Vagina (tissue), 2 donors: ENCODE results near the gene CYSLTR2. TPM values are rescaled to one million over a fixed set of nuclear protein-coding genes. Genes with fewer than 3 reads are reported as not detected.

Experiments used
- DNase-seq, 2 donors: peaks; one replicate each; pipeline ENCODE4 v3.0.0-alpha.2; 2017; ENCODE audit errors: extremely low spot score in 2 of 2
- H3K27ac ChIP-seq: fragments of 200-600 bp; sonication (generic); one replicate; pipeline ENCODE4 v1.5.1; 2019
- H3K27me3 ChIP-seq: fragments of 200-600 bp; sonication (generic); one replicate; pipeline ENCODE4 v1.5.1; 2019
- H3K36me3 ChIP-seq, 2 donors: fragments of 200-600 bp; sonication (generic); one replicate each; pipeline ENCODE4 v1.5.1; 2017 to 2019
- H3K4me1 ChIP-seq: fragments of 200-600 bp; sonication (generic); one replicate; pipeline ENCODE4 v1.5.1; 2019
- H3K4me3 ChIP-seq, 2 donors: fragments of 200-600 bp; sonication (generic); 1 replicate in 1 of 2; 2 replicates in 1 of 2; pipeline ENCODE4 v1.5.1; 2016 to 2019
- H3K9me3 ChIP-seq: fragments of 200-600 bp; sonication (generic); one replicate; pipeline ENCODE4 v1.5.1; 2019
- CTCF ChIP-seq, 3 experiments: fragments of 450-650 bp in 2 of 3; fragments of 200-600 bp in 1 of 3; sonication (generic) in 1 of 3; IDR thresholded peaks; one replicate each; pipeline ENCODE4 v1.5.1; 2017 to 2019; ENCODE audit warnings: antibody characterized with exemption in 3 of 3, mild to moderate bottlenecking in 2 of 3, moderate library complexity in 2 of 3
- POLR2A ChIP-seq, 2 donors: fragments of 450-650 bp; IDR thresholded peaks; one replicate each; pipeline ENCODE4 v1.6.1; 2017; ENCODE audit warnings: antibody characterized with exemption in 2 of 2, mild to moderate bottlenecking in 2 of 2, moderate library complexity in 2 of 2
- POLR2AphosphoS5 ChIP-seq, 2 donors: sonication (generic); formaldehyde crosslinking; IDR thresholded peaks; one replicate each; pipeline ENCODE4 v1.9.0; 2017; ENCODE audit warnings: antibody characterized with exemption in 2 of 2, mild to moderate bottlenecking in 2 of 2, low read depth in 1 of 2; ENCODE audit not compliant: insufficient read depth in 1 of 2
- intact Hi-C: fragments of 100-400 bp; cut with DNase I; formaldehyde crosslinking; loops from one replicate; pipeline ENCODE4 v1.15.1; 2023
- total RNA-seq: library from RNA; depleted of rRNA; stranded (reverse); fragments of >200 nt; gene quantifications from one replicate; pipeline ENCODE4 v1.2.3, GENCODE V29; 2016

Gene CYSLTR2
- total RNA-seq, 1 donor from 2014 or later: 0.49 TPM

- H3K4me1 ChIP-seq: no peaks in the 10 kb centered on the region
- no peak for TF ChIP-seq POLR2A (IDR thresholded peaks at IDR 0.05)
- TF ChIP-seq CTCF (IDR thresholded peaks at IDR 0.05): no peak
- peak in 1 of 2 donors; percentile 56 for DNase-seq
- no peak overlapping the region for H3K27ac ChIP-seq
- H3K4me3 ChIP-seq: no peak overlapping the region
- H3K9me3 ChIP-seq: no peaks in the 10 kb centered on the region
- intact Hi-C loops: no loop called here
- no peaks in the 10 kb centered on the region for H3K36me3 ChIP-seq
- no peaks in the 10 kb centered on the region for H3K27me3 ChIP-seq
Observed at GRCh38 chr13:48630291-48630690, 23.4 kb upstream of the CYSLTR2 start.

- TF ChIP-seq POLR2AphosphoS5 (IDR thresholded peaks at IDR 0.05; ENCODE audit: insufficient read depth in 1 of 2, low read depth in 1 of 2) (no peak), POLR2A (IDR thresholded peaks at IDR 0.05) (no peak), CTCF (IDR thresholded peaks at IDR 0.05) (no peak)
- H3K4me3 ChIP-seq: no peak overlapping the region
- intact Hi-C loops: no loop called here
- no peaks in the 10 kb centered on the region for H3K9me3 ChIP-seq
- H3K36me3 ChIP-seq: no peaks in the 10 kb centered on the region
- peak in 1 of 2 donors; percentile 49 for DNase-seq
- H3K27ac ChIP-seq: no peak overlapping the region
- H3K4me1 ChIP-seq: no peaks in the 10 kb centered on the region
- no peaks in the 10 kb centered on the region for H3K27me3 ChIP-seq
Observed at GRCh38 chr13:48630773-48631172, 23.0 kb upstream of the CYSLTR2 start.

- no peak for DNase-seq
- no peaks in the 10 kb centered on the region for H3K9me3 ChIP-seq
- TF ChIP-seq POLR2AphosphoS5 (IDR thresholded peaks at IDR 0.05; ENCODE audit: insufficient read depth in 1 of 2, low read depth in 1 of 2): no peak
- H3K4me1 ChIP-seq: no peaks in the 10 kb centered on the region
- no peak overlapping the region for H3K27ac ChIP-seq
- intact Hi-C loops: no loop called here
- H3K36me3 ChIP-seq: no peaks in the 10 kb centered on the region
- H3K27me3 ChIP-seq: no peaks in the 10 kb centered on the region
- H3K4me3 ChIP-seq: no peak overlapping the region
Observed at GRCh38 chr13:48631441-48631840, 22.3 kb upstream of the CYSLTR2 start.

GRCh38 chr13:48633700-48634099 is 20.0 kb upstream of the CYSLTR2 start:
- H3K9me3 ChIP-seq: no peaks in the 10 kb centered on the region
- intact Hi-C loops: no loop called here
- no peaks in the 10 kb centered on the region for H3K27me3 ChIP-seq
- TF ChIP-seq POLR2A (IDR thresholded peaks at IDR 0.05): no peak
- no peak for TF ChIP-seq CTCF (IDR thresholded peaks at IDR 0.05)
- no peak for TF ChIP-seq POLR2AphosphoS5 (IDR thresholded peaks at IDR 0.05; ENCODE audit: insufficient read depth in 1 of 2, low read depth in 1 of 2)
- no peak overlapping the region for H3K4me3 ChIP-seq
- no peak overlapping the region for H3K27ac ChIP-seq
- H3K4me1 ChIP-seq: no peaks in the 10 kb centered on the region
- H3K36me3 ChIP-seq: no peaks in the 10 kb centered on the region
- no peak for DNase-seq

GRCh38 chr13:48634636-48635035 is 19.1 kb upstream of the CYSLTR2 start:
- no peak for DNase-seq
- no peak overlapping the region for H3K27ac ChIP-seq
- no peaks in the 10 kb centered on the region for H3K4me1 ChIP-seq
- no peaks in the 10 kb centered on the region for H3K9me3 ChIP-seq
- H3K36me3 ChIP-seq: no peaks in the 10 kb centered on the region
- H3K4me3 ChIP-seq: no peak overlapping the region
- no peaks in the 10 kb centered on the region for H3K27me3 ChIP-seq
- intact Hi-C loops: no loop called here
- TF ChIP-seq POLR2AphosphoS5 (IDR thresholded peaks at IDR 0.05; ENCODE audit: insufficient read depth in 1 of 2, low read depth in 1 of 2): no peak
- TF ChIP-seq CTCF (IDR thresholded peaks at IDR 0.05): no peak
- TF ChIP-seq POLR2A (IDR thresholded peaks at IDR 0.05): no peak

GRCh38 chr13:48635478-48635877 is 18.3 kb upstream of the CYSLTR2 start:
- Histone ChIP-seq H3K27me3 (no peaks in the 10 kb centered on the region), H3K4me3 (no peak overlapping the region)
- no peak for DNase-seq

More at GRCh38 chr13:48635478-48635877, 18.3 kb upstream of the CYSLTR2 start:
- Histone ChIP-seq H3K9me3 (no peaks in the 10 kb centered on the region), H3K36me3 (no peaks in the 10 kb centered on the region), H3K27ac (no peak overlapping the region), H3K4me1 (no peaks in the 10 kb centered on the region)
- no peak for TF ChIP-seq CTCF (IDR thresholded peaks at IDR 0.05)
- intact Hi-C loops: no loop called here
